IPS DF 19.7 (cell line): ENCODE data around the gene LCLAT1.

Source experiments
- DNase-seq: peaks from one replicate; pipeline ENCODE4 v3.0.0-alpha.2; 2013; ENCODE audit warnings: low read depth, low spot score

LCLAT1 gene

DNA sequence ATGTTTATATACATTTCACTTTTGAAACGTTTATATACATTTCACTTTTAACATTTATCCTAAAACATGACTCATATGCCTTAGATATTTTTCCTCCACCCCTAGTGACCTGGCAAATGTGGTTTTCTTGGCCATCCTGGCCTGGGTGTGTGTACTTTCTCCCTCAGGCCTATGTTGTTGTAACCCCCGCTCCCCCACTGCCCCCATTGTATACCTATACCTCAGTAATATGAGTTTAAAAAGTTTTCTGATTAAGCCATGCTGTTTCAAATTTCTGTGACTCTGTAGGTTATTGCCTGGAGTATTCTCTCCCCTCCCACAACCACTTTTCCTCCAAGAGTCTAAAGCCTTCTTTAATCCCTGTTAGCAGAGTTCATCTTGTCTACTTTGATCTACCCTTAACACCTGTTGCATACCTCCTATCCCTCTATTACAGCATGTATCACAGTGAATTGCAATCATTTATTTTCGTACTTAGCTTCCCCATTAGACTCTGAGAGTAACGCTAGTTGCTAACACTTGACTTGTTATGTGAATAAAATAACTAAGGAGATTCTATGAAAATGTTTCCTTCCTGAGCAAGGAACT is 67.9 kb downstream of the LCLAT1 start:
- no peak for DNase-seq

DNA sequence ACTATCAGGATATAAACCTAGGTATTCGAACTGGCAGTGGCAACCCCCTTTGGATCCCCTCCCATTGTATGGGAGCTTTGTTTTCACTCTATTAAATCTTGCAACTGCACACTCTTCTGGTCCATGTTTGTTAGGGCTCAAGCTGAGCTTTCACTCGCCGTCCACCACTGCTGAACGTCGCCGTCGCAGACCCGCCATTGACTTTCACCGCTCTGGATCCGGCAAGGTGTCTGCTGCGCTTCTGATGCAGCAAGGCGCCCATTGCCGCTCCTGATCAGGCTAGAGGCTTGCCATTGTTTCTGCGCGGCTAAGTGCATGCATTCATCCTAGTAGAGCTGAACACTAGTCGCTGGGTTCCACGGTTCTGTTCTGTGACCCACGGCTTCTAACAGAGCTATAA is 69.1 kb downstream of the LCLAT1 start:
- DNase-seq, result no peak

DNA sequence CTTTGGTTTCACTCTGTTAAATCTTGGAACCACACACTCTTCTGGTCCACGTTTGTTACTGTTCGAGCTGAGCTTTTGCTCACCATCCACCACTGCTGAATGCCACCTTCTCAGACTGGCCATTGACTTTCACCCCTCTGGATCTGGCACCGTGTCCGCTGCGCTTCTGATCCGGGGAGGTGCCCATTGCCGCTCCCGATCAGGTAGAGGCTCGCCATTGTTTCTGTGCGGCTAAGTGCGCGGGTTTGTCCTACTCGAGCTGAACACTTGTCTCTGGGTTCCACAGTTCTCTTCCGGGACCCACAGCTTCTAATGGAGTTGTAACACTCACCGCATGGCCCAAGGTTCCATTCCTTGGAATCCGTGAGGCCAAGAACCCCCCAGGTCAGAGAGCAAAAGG is 72.8 kb downstream of the LCLAT1 start:
- no peak for DNase-seq

DNA sequence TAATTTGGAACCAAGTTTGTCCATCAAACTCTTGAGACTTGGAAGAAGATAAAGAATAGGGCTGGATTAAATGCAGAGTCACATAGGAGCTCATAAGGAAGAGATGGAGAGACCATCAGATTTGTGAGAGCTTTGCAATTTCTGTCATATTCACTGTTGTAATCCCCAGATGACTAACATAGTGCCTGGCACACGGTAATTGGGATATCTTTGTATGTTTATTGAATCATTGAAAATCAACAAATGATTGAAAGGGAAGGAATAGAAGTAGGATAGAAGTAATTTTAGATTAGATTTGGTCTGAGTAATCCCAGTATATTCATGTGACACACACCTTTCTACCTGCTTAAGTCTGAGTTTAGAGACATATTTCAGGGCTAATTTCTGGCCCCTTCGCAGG is 75.4 kb downstream of the LCLAT1 start:
- no peak for DNase-seq

DNA sequence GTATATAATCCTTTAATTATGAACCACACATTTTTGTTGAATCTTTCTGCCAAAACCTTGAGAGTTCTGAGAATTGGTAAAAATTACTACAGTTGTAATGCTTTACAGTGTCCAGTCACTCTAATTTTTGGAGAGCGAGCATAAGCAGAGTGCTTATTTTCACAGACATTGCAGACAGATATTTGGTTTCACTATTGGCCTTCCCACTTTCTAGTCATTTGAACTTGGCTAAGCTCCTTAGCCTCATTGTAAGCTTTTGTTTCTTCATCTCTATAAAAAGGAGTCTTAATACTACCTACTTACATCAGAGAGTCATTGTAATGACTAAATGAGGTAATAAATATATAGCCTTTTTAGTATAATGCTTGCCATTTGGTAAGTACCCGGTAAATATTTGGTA is 80.4 kb downstream of the LCLAT1 start:
- no peak for DNase-seq

DNA sequence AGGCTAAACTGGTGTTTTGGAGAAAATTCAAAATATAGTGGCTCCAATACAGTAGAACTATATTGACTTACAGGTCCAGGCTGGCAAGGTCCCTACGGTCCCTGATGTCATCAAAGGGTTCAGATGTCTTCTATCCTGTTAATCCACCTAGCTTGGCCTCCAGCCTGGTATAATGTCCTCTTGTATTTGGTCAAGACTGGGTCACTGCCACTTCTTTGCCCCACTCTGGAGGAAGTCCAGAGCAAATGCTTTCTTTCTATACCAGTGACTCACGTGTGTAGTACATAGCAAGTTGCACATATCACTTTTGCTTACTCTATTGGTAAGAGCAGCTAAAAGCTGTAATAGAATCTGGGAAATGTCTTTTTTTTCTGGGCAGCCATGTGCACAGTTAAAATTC is 80.8 kb downstream of the LCLAT1 start:
- DNase-seq, result no peak

DNA sequence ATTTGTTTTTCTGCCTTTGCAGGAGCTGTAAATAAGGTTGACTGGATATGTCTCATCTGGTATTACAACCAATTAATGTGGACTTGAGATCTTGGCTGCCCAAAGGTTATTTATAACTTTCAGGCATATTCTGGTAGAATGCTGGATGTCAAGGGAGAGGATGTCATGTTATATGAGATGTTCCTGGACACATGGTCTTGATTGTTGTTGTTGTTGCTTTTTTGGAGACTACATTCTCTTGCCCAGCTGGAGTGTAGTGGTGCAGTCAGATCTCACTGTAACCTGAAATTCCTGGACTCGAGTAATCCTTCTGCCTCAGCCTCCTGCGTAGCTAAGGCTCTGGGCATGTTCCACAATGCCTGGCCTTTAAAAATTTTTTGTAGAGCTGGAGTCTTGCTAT is 83.3 kb downstream of the LCLAT1 start:
- DNase-seq, result no peak

DNA sequence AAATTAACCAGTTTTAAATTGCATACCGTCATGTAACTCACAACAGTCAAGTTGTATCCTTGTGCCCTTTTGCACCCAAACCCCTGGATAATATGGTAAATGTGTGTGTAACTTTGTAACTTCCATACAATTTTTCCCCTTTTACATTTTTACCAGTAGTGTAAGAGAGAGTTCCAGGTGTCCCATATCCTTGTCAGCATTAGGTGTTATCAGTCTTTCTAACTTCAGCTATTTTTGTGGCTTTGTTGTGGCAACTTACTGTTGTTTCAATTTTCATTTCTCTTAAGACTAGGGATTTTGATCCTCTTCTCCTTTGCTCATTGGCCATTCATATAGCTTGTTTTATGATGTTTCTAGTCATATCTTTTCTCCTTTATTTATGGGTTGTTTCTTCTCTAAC is 94.6 kb downstream of the LCLAT1 start:
- no peak for DNase-seq

DNA sequence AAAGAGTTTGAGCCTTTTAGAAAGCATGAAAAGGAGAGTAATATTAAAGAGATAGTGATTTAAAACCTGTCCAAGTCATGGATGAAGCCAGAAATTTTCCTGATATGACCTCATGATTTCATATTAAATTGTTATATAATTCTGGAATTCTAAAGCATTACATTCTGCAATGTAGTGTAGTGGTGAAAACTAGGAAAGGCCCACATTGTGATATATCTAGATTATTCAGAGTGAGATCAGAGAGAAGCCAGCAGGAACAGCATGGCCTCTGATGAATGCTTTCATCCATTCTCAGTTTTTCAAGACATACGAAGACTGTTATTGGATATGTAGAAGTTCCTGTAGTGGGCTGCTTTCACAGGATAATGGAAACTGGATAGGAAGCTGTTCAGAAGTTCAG is 98.8 kb downstream of the LCLAT1 start:
- DNase-seq, result no peak

DNA sequence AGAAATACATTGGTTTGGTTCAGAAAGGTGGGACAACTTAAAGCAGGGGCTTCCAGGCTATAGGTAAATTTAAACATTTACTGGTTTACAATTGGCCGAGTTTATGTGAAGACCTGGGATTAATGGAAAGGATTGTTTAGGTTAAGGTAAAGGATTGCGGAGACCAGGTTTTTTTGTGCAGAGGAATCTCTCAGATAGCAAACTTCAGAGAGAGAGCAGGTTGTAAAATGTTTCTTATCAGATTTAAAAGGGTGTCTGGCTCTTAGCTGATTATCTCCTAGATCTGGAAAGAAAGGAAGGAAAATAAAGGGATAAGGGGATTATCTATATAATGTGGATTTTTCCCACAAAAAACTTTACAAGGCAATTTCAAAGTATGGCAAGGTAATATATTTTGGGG is 101.3 kb downstream of the LCLAT1 start:
- DNase-seq, result no peak

DNA sequence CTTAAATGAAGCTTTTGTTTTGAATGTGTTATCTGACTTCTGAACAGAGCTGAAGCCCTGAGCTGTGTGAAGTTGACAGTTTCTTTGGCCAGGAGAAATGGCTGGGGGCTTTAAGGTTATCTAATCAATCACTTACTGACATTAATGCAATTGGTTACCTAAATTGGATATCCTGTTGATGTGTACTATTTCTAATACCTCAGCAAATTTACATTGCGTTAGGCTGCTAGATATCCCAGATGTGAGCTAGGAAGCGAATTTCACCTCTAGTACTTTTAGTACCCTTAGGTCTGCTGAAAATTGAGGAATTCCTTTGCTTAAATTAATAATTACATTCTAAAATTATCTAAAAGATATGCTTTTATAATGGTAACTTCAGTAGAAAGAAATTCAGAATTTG is 102.0 kb downstream of the LCLAT1 start:
- no peak for DNase-seq

DNA sequence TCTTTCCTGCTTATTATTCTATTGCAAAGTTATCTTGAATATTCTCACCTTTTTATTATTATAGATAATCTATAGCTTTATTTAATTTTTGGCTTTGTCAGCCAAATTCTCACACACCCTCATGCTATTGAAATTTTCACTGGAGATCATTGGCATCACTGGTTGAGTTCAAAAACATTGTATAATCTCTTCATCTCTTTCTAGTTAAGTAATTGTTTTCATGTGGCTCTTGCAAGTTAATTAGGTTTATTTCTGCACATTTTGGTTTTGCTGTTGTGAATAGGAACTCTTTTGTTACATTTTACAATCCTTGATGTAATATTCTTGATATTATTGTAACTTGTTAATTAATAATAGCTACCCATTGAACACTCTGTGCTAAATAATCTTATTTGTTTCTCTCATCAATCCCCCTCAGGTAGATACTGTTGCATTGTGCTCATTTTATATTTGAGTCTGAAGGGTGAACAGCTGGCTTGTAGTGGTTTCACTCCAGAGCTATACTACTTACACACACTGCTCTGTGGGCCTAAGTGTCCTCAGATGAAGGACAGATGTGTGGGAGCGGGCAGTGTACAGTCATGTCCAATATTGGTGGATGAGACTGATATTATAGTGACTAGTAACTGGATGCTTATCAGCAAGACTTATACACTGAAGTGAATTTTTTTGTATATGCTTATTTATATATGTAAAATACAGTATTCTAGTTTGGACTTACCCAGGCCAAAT is 112.7 kb downstream of the LCLAT1 start:
- DNase-seq, result no peak

DNA sequence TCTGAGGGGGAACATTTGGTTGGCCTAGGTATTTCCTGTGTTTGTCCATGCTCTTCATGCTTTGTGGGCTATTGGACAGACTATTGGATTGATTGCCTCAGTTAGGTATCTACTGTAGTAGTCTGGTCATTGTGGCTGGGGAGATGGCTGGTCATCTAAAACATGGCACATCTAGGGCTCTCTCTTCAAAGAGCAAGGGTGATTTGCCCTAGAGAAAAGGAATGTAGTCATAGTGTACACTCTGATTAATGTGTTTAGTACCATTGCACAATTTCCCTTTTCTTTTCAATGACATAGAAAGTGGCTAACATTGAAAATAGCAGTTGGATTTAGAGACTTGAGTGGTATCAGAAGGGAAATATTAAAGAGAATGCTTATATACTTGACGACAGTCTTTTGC is 114.3 kb downstream of the LCLAT1 start:
- no peak for DNase-seq

DNA sequence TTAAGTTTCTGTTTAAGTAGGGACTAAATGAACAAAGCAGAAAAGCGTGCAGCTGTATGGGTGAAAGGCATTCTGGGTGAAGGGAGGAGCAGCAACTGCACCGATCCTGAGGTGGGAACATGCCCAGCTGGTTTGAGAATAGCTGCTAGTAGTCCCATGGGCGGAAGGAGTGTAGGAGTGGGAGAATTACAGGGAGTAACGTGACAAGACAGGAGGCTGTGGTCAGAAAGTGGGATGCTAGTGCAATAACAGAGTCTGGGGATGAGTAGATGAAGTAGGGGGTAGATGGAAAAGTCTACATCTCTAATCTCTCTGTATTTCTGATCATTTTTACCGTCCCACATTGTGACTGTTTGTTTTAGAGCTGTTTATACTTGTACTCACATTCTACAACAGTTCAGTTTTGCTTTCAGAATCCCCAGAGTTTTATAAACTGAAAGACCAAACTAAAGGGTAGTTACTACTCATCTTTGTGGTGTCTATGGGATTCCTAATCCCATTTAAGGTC is 118.9 kb downstream of the LCLAT1 start:
- no peak for DNase-seq

DNA sequence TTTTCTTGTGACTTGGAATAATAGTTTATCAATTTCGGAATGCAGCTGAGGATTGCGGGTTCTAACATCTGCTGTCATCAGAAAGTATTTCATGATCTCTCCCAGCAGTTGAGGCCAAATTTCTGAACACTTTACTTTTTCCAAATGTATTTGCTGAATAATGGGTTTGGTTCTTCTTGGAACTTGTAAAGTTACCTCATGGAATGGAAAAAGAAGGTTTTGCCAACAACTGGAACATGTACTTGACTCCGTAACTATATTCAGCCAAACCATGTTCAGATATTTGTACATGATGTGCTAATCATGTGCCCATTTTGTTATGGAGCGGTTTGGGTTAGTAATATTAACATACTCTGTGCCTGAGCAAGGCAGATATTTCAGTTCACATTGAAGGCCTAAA is 119.6 kb downstream of the LCLAT1 start:
- no peak for DNase-seq

DNA sequence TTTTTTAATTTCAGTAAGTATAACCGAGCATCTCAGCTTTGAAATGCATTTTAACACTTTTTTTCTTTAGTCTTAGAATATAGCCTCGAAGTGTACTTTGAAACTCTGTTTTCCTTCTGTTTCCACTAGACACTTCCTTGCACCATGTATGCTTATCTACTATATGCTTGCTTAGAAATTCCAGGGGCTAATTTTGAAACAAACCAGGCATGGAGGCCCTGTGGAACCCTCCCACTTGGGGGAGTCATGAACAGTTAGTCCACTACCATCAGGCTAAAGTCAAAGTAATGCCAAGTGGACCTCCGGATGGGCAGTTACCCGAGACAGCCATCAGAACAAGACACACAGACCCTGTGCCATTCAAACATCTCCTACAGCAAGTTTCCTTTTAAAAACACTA is 120.3 kb downstream of the LCLAT1 start:
- no peak for DNase-seq

DNA sequence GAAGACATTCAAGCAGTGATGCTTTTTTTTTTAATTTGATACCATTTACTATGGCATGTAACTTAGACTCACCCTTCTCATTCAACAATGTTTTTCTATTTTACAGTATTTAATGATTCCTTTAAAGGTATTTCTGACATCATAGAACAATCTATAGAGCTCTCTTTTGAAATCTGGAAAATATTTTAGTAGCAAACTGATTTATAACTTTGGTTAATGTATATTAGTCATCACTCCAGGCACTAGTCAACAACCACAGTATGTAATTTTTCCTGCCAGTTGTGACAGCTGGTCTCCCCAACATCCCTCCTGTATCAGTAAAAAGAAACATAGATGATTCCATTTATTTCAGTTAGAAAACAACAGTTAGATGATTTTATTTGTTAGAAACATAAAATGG is 122.9 kb downstream of the LCLAT1 start:
- DNase-seq, result no peak

DNA sequence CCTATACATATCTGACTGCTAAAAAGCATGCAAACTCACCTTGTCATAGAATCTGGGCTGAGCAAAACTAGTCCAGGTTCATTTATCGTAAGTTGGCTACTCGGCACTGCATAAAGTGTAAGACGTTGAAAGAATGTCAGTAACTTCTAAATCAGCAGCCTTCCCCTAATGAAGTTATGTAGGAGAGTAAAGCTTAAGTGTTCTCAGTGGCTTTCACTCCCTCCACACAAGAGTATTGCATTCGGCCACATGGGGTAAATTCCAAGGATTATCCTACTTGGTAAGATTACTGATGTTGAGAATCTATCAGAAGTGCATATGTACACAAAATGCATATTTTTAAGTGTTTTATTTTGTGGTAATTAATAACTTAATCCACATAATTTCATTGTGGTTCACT is 130.1 kb downstream of the LCLAT1 start:
- DNase-seq, result no peak

DNA sequence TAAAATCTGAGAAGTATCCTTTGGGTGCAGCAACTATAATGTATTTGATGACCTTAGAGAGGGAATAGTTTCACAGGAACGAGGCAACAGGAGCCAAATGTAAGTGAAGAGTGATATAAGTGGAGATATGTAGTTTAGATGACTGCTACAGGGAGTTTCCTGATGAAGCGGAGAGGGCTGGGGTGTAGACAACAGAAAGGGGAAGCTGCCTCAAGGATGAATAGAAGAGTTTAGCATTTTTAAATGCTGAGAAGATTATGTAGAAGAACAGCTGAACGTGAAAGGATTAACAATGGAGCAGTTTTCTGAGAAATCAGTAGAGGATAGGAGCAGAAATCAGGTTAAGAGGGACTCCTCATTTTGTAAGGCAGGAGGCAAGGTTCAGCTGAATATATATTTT is 133.3 kb downstream of the LCLAT1 start:
- no peak for DNase-seq

DNA sequence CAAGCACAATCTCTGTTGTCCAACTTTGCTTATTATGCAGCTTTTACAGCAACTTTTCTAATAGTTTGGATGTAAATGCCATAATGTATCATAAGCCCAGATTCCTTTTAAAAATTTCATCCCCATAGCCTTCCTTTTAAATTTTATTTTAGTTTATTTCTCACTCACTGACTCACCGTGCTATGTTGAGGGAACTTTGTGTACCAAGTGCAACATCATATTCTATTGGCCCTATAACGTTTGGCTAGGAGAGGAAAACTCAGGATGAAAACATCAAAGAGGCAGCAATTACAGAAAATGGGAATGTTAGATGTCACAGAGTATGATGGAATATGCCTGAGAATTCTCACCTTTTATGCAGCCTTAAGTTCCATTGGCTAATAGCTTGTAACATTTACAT is 135.5 kb downstream of the LCLAT1 start:
- DNase-seq, result no peak

DNA sequence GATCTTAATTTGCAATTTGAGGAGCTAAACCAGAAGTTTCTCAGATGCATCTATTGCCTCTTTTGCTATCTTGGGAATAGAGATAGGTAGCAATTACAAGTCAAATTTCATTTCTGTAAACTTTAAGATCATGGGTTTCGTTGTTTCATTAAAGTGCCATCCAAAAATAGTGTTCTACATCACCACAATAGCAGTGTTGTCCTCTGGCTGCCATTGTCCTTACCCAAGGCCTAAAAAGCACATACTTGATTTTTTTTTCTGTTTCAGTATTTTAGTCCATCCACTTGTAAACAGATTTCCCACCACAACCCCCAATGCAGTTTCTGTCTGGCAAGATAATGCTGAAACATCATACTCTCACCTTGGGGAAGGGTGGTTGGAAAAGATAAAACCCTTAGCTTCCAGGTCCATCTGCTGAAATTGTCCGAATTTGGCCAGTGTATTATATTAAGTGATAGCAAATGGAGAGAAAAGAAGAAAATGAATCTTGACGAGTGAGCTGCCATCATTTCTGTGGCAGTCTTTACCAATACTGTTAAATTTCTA is 136.2 kb downstream of the LCLAT1 start:
- no peak for DNase-seq

DNA sequence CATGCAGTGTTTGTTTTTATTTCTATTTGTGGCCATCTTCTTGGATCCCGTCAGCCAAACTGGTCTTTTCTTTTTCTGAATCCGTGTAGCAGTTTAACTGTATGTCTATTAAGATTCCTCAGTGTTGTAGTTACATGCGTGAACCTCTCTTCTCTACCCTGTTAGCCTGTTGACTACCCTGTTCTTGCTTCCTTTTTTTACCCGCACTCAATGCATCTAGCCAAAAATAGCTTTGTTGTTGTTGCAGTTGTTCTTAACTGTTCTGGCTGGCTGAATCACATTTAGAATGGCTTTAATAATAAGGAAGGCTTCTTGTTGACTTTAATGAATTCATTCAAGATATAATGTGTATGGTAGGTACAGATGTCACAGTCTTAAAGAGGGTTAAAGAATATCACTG is 137.1 kb downstream of the LCLAT1 start:
- no peak for DNase-seq

DNA sequence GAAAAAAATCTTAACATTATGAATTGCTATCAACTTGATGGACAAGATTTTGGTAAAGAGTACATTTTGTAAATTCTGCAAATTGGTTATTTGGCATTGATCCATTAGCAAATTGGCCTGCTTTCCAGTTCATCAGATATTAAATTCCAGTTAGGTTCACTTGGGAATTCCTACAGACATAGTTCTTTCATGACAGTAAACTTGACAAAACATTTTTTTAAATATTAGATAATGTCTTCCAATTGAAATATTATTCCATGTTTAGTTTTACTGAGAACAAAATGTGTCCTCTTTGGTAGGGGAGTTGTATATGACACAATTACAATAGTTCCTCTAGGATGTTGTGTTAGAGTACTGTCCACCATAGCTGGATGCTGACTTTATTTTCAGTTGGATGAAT is 141.9 kb downstream of the LCLAT1 start:
- DNase-seq, result no peak
